Panc1 (cell line): Measurements from ENCODE around the gene CLTC.

Experiments used
- CTCF ChIP-seq: fragments of 450-650 bp; IDR thresholded peaks from 2 replicates; pipeline ENCODE4 v1.5.1; 2017; ENCODE audit warnings: mild to moderate bottlenecking
- POLR2AphosphoS5 ChIP-seq: IDR thresholded peaks from 2 replicates; pipeline ENCODE4 v1.6.1; 2012; ENCODE audit warnings: mild to moderate bottlenecking, low read depth, low read length, moderate library complexity
- SIN3A ChIP-seq: IDR thresholded peaks from 2 replicates; pipeline ENCODE4 v1.6.1; 2012; ENCODE audit warnings: low read depth, mild to moderate bottlenecking, low read length, moderate library complexity, borderline replicate concordance; ENCODE audit not compliant: insufficient read depth
- TF ChIP-seq, protein P1 (sequence below), 2 experiments: IDR thresholded peaks; 2 replicates each; pipeline ENCODE4 v1.6.1; 2011 to 2012; ENCODE audit warnings: low read depth in 2 of 2, control low read depth in 1 of 2, low read length in 1 of 2, mild to moderate bottlenecking in 1 of 2, moderate library complexity in 1 of 2; ENCODE audit not compliant: insufficient read depth in 1 of 2

DNA sequence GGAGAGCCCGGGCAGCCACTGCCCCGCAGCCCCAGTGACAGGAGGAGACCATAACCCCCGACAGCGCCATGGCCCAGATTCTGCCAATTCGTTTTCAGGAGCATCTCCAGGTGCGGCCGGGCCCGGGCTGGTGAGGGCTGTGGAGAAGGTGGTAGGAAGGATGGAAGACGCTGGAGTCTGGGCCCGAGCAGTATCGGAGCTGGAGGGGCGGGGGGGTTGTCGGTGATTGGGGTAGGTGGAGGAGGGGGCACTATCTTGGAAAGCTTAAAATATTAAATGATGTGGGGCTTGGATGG, 317 bp downstream of the CLTC start:
- TF ChIP-seq CTCF (no peak), POLR2AphosphoS5 (no peak), SIN3A (no peak)
- TF ChIP-seq, protein P1, sequence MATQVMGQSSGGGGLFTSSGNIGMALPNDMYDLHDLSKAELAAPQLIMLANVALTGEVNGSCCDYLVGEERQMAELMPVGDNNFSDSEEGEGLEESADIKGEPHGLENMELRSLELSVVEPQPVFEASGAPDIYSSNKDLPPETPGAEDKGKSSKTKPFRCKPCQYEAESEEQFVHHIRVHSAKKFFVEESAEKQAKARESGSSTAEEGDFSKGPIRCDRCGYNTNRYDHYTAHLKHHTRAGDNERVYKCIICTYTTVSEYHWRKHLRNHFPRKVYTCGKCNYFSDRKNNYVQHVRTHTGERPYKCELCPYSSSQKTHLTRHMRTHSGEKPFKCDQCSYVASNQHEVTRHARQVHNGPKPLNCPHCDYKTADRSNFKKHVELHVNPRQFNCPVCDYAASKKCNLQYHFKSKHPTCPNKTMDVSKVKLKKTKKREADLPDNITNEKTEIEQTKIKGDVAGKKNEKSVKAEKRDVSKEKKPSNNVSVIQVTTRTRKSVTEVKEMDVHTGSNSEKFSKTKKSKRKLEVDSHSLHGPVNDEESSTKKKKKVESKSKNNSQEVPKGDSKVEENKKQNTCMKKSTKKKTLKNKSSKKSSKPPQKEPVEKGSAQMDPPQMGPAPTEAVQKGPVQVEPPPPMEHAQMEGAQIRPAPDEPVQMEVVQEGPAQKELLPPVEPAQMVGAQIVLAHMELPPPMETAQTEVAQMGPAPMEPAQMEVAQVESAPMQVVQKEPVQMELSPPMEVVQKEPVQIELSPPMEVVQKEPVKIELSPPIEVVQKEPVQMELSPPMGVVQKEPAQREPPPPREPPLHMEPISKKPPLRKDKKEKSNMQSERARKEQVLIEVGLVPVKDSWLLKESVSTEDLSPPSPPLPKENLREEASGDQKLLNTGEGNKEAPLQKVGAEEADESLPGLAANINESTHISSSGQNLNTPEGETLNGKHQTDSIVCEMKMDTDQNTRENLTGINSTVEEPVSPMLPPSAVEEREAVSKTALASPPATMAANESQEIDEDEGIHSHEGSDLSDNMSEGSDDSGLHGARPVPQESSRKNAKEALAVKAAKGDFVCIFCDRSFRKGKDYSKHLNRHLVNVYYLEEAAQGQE (IDR thresholded peaks at IDR 0.05; ENCODE audit: insufficient read depth in 1 of 2, low read depth in 2 of 2, low read length in 1 of 2): no peak
